HEK293 (cell line): ENCODE measurements around the gene ATP13A2.

Source experiments
- CTCF ChIA-PET: fragments of 350-600 bp; formaldehyde crosslinking; extraction: SDS; loops from one replicate; lab custom pipeline; 2021; ENCODE audit warnings: antibody characterized with exemption; lab: Yijun Ruan, JAX
- POLR2A ChIA-PET: fragments of 300-600 bp; formaldehyde crosslinking; extraction: SDS; loops from one replicate; lab custom pipeline; 2020; ENCODE audit warnings: antibody characterized with exemption, inconsistent platforms; lab: Yijun Ruan, JAX
- H3K27ac ChIP-seq: fragments of 200-500 bp; sonication (Bioruptor generic); 2 replicates; pipeline ENCODE4 v1.5.1; 2014; ENCODE audit warnings: low read depth, low read length, control low read depth, inconsistent platforms; ENCODE audit errors: extremely low read depth
- H3K36me3 ChIP-seq, 2 experiments: fragments of 200-500 bp in 1 of 2; sonication (Bioruptor generic) in 1 of 2; 1 replicate in 1 of 2; 2 replicates in 1 of 2; pipeline ENCODE4 v1.5.1; 2014 to 2017; ENCODE audit warnings: inconsistent platforms in 2 of 2, low read length in 2 of 2; ENCODE audit not compliant: control insufficient read depth in 2 of 2, insufficient read depth in 1 of 2
- H3K4me1 ChIP-seq: fragments of 200-500 bp; sonication (Bioruptor generic); 2 replicates; pipeline ENCODE4 v1.5.1; 2014; ENCODE audit warnings: mild to moderate bottlenecking, low read length, inconsistent platforms; ENCODE audit not compliant: control insufficient read depth, insufficient read depth
- H3K4me3 ChIP-seq: 2 replicates; pipeline ENCODE4 v1.5.1; 2011; ENCODE audit warnings: low read depth, mild to moderate bottlenecking, control low read depth, low read length, moderate library complexity
- H3K9me3 ChIP-seq: fragments of 200-500 bp; sonication (Bioruptor generic); 2 replicates; pipeline ENCODE4 v1.5.1; 2014; ENCODE audit warnings: low read depth, low read length, inconsistent platforms; ENCODE audit not compliant: control insufficient read depth, insufficient read depth
- ATF2 ChIP-seq: fragments of 450-650 bp; formaldehyde crosslinking; IDR thresholded peaks from 2 replicates; pipeline ENCODE4 v1.5.1; 2016; ENCODE audit warnings: missing biosample characterization, missing genetic modification characterization, low read depth
- FEZF1 ChIP-seq: fragments of 450-650 bp; formaldehyde crosslinking; IDR thresholded peaks from 2 replicates; pipeline ENCODE4 v1.5.1; 2016; ENCODE audit warnings: missing biosample characterization, missing genetic modification characterization
- GFI1B ChIP-seq: fragments of 450-650 bp; formaldehyde crosslinking; IDR thresholded peaks from 2 replicates; pipeline ENCODE4 v1.5.1; 2016; ENCODE audit warnings: missing biosample characterization, missing genetic modification characterization
- REPIN1 ChIP-seq: fragments of 450-650 bp; formaldehyde crosslinking; IDR thresholded peaks from 2 replicates; pipeline ENCODE4 v1.5.1; 2017; ENCODE audit warnings: missing biosample characterization, missing genetic modification characterization, low read depth
- SALL2 ChIP-seq: fragments of 450-650 bp; formaldehyde crosslinking; IDR thresholded peaks from 2 replicates; pipeline ENCODE4 v1.5.0; 2017; ENCODE audit warnings: missing biosample characterization, mild to moderate bottlenecking, missing genetic modification characterization, borderline replicate concordance
- SCRT1 ChIP-seq: fragments of 450-650 bp; formaldehyde crosslinking; IDR thresholded peaks from 2 replicates; pipeline ENCODE4 v1.5.1; 2016; ENCODE audit warnings: missing biosample characterization, missing genetic modification characterization, borderline replicate concordance
- TCF7L2 ChIP-seq: IDR thresholded peaks from 2 replicates; pipeline ENCODE4 v1.6.1; 2011; ENCODE audit warnings: low read depth, mild to moderate bottlenecking, inconsistent platforms, low read length, moderate library complexity, borderline replicate concordance
- WT1 ChIP-seq: fragments of 450-650 bp; formaldehyde crosslinking; IDR thresholded peaks from 2 replicates; pipeline ENCODE4 v1.5.1; 2016; ENCODE audit warnings: missing biosample characterization, missing genetic modification characterization
- ZBTB17 ChIP-seq: fragments of 450-650 bp; formaldehyde crosslinking; IDR thresholded peaks from 2 replicates; pipeline ENCODE4 v1.5.1; 2016; ENCODE audit warnings: missing biosample characterization, missing genetic modification characterization
- ZBTB20 ChIP-seq: fragments of 450-650 bp; formaldehyde crosslinking; IDR thresholded peaks from 2 replicates; pipeline ENCODE4 v1.5.1; 2016; ENCODE audit warnings: missing biosample characterization, missing genetic modification characterization
- ZBTB8A ChIP-seq: fragments of 450-650 bp; formaldehyde crosslinking; IDR thresholded peaks from 2 replicates; pipeline ENCODE4 v1.5.1; 2016; ENCODE audit warnings: missing biosample characterization, missing genetic modification characterization
- ZEB2 ChIP-seq: fragments of 450-650 bp; formaldehyde crosslinking; IDR thresholded peaks from 2 replicates; pipeline ENCODE4 v1.5.1; 2016; ENCODE audit warnings: missing biosample characterization, missing genetic modification characterization
- ZNF121 ChIP-seq: fragments of 450-650 bp; formaldehyde crosslinking; IDR thresholded peaks from 2 replicates; pipeline ENCODE4 v1.5.1; 2016; ENCODE audit warnings: missing biosample characterization, missing genetic modification characterization
- ZNF132 ChIP-seq: fragments of 450-650 bp; formaldehyde crosslinking; IDR thresholded peaks from 2 replicates; pipeline ENCODE4 v1.5.1; 2017; ENCODE audit warnings: missing biosample characterization, missing genetic modification characterization, borderline replicate concordance
- ZNF138 ChIP-seq: fragments of 450-650 bp; formaldehyde crosslinking; IDR thresholded peaks from 2 replicates; pipeline ENCODE4 v1.5.1; 2016; ENCODE audit warnings: missing biosample characterization, missing genetic modification characterization, borderline replicate concordance
- ZNF157 ChIP-seq: fragments of 450-650 bp; formaldehyde crosslinking; IDR thresholded peaks from 2 replicates; pipeline ENCODE4 v1.5.1; 2016; ENCODE audit warnings: missing biosample characterization, missing genetic modification characterization
- ZNF223 ChIP-seq: fragments of 450-650 bp; formaldehyde crosslinking; IDR thresholded peaks from 2 replicates; pipeline ENCODE4 v1.5.1; 2016; ENCODE audit warnings: missing biosample characterization, missing genetic modification characterization
- ZNF37A ChIP-seq: fragments of 450-650 bp; IDR thresholded peaks from 2 replicates; pipeline ENCODE4 v1.5.1; 2018; ENCODE audit warnings: missing biosample characterization, missing genetic modification characterization
- ZNF391 ChIP-seq: fragments of 450-650 bp; formaldehyde crosslinking; IDR thresholded peaks from 2 replicates; pipeline ENCODE4 v1.5.1; 2016; ENCODE audit warnings: low read depth, missing biosample characterization, missing genetic modification characterization, borderline replicate concordance
- ZNF394 ChIP-seq: fragments of 450-650 bp; formaldehyde crosslinking; IDR thresholded peaks from 2 replicates; pipeline ENCODE4 v1.5.1; 2016; ENCODE audit warnings: missing biosample characterization, missing genetic modification characterization, mild to moderate bottlenecking, moderate library complexity, borderline replicate concordance
- ZNF48 ChIP-seq: fragments of 450-650 bp; formaldehyde crosslinking; IDR thresholded peaks from 2 replicates; pipeline ENCODE4 v1.5.1; 2016; ENCODE audit warnings: missing biosample characterization, missing genetic modification characterization
- ZNF514 ChIP-seq: fragments of 450-650 bp; formaldehyde crosslinking; IDR thresholded peaks from 2 replicates; pipeline ENCODE4 v1.5.1; 2016; ENCODE audit warnings: missing biosample characterization, missing genetic modification characterization
- ZNF560 ChIP-seq: fragments of 450-650 bp; formaldehyde crosslinking; IDR thresholded peaks from 2 replicates; pipeline ENCODE4 v1.5.1; 2017; ENCODE audit warnings: missing biosample characterization, missing genetic modification characterization, borderline replicate concordance
- ZNF585B ChIP-seq: fragments of 450-650 bp; formaldehyde crosslinking; IDR thresholded peaks from 2 replicates; pipeline ENCODE4 v1.5.1; 2016; ENCODE audit warnings: missing biosample characterization, missing genetic modification characterization
- ZNF624 ChIP-seq: fragments of 450-650 bp; formaldehyde crosslinking; IDR thresholded peaks from 2 replicates; pipeline ENCODE4 v1.5.1; 2017; ENCODE audit warnings: missing biosample characterization, missing genetic modification characterization
- ZNF677 ChIP-seq: fragments of 450-650 bp; IDR thresholded peaks from 2 replicates; pipeline ENCODE4 v1.5.0; 2018; ENCODE audit warnings: missing biosample characterization, mild to moderate bottlenecking, missing genetic modification characterization, moderate library complexity
- ZNF76 ChIP-seq: fragments of 450-650 bp; formaldehyde crosslinking; IDR thresholded peaks from 2 replicates; pipeline ENCODE4; 2016; ENCODE audit warnings: low read depth, missing biosample characterization, missing genetic modification characterization, borderline replicate concordance
- ZSCAN23 ChIP-seq: fragments of 450-650 bp; formaldehyde crosslinking; IDR thresholded peaks from 2 replicates; pipeline ENCODE4 v1.5.1; 2016; ENCODE audit warnings: missing biosample characterization, missing genetic modification characterization
- TF ChIP-seq, protein P1 (sequence below): sonication (generic); formaldehyde crosslinking; IDR thresholded peaks from 2 replicates; pipeline ENCODE4 v1.8.1; 2022; ENCODE audit warnings: mild to moderate bottlenecking, moderate library complexity, missing genetic modification reagents
- TF ChIP-seq, protein P2 (sequence below): fragments of 450-650 bp; formaldehyde crosslinking; IDR thresholded peaks from 2 replicates; pipeline ENCODE4 v1.5.1; 2017; ENCODE audit warnings: missing biosample characterization, missing genetic modification characterization
- TF ChIP-seq, protein P3 (sequence below): fragments of 450-650 bp; formaldehyde crosslinking; IDR thresholded peaks from 2 replicates; pipeline ENCODE4 v1.5.1; 2016; ENCODE audit warnings: missing biosample characterization, missing genetic modification characterization

ATP13A2 gene

GRCh38 chr1:17039522-17039921 lies 27.8 kb upstream of the ATP13A2 start (continued):
- no peak for TF ChIP-seq WT1 (tag by site-specific recombination)
- TF ChIP-seq ZNF677 = no peak
- no peak for TF ChIP-seq ZNF48 (tag by site-specific recombination)
- TF ChIP-seq ATF2 = no peak
- no peak for TF ChIP-seq ZNF514

GRCh38 chr1:17033481-17033880 lies 21.8 kb upstream of the ATP13A2 start:
- TF ChIP-seq, protein P1, sequence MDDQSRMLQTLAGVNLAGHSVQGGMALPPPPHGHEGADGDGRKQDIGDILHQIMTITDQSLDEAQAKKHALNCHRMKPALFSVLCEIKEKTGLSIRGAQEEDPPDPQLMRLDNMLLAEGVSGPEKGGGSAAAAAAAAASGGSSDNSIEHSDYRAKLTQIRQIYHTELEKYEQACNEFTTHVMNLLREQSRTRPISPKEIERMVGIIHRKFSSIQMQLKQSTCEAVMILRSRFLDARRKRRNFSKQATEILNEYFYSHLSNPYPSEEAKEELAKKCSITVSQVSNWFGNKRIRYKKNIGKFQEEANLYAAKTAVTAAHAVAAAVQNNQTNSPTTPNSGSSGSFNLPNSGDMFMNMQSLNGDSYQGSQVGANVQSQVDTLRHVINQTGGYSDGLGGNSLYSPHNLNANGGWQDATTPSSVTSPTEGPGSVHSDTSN (CRISPR knock-in tag) = no peak
- TF ChIP-seq ZNF560 (tag by site-specific recombination) (no peak), ZNF157 (tag by site-specific recombination) (no peak), ZNF121 (no peak), ZNF76 (tag by site-specific recombination) (no peak), TCF7L2 (no peak), ZBTB17 (no peak), ZBTB8A (tag by site-specific recombination) (no peak), ZEB2 (tag by site-specific recombination) (no peak), SCRT1 (tag by site-specific recombination) (no peak), ZNF391 (tag by site-specific recombination) (no peak), ZNF394 (tag by site-specific recombination) (no peak)
- TF ChIP-seq, protein P2, sequence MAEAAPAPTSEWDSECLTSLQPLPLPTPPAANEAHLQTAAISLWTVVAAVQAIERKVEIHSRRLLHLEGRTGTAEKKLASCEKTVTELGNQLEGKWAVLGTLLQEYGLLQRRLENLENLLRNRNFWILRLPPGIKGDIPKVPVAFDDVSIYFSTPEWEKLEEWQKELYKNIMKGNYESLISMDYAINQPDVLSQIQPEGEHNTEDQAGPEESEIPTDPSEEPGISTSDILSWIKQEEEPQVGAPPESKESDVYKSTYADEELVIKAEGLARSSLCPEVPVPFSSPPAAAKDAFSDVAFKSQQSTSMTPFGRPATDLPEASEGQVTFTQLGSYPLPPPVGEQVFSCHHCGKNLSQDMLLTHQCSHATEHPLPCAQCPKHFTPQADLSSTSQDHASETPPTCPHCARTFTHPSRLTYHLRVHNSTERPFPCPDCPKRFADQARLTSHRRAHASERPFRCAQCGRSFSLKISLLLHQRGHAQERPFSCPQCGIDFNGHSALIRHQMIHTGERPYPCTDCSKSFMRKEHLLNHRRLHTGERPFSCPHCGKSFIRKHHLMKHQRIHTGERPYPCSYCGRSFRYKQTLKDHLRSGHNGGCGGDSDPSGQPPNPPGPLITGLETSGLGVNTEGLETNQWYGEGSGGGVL = no peak
- TF ChIP-seq, protein P3, sequence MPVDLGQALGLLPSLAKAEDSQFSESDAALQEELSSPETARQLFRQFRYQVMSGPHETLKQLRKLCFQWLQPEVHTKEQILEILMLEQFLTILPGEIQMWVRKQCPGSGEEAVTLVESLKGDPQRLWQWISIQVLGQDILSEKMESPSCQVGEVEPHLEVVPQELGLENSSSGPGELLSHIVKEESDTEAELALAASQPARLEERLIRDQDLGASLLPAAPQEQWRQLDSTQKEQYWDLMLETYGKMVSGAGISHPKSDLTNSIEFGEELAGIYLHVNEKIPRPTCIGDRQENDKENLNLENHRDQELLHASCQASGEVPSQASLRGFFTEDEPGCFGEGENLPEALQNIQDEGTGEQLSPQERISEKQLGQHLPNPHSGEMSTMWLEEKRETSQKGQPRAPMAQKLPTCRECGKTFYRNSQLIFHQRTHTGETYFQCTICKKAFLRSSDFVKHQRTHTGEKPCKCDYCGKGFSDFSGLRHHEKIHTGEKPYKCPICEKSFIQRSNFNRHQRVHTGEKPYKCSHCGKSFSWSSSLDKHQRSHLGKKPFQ (tag by site-specific recombination) = no peak
- Histone ChIP-seq H3K36me3 (peaks cover 33 to 81% of the 10 kb centered on the region in 2 experiments), H3K4me3 (no peak overlapping the region), H3K9me3 (no peaks in the 10 kb centered on the region), H3K4me1 (no peaks in the 10 kb centered on the region), H3K27ac (no peak overlapping the region)
- POLR2A ChIA-PET = no interaction called here
- CTCF ChIA-PET = interaction anchor here (1.1 to 2.3 kb wide), 4 partner anchors 10 to 82 kb away, joined by 5 to 6 read pairs (median 6); no protein-coding TSS in a partner anchor

DNA sequence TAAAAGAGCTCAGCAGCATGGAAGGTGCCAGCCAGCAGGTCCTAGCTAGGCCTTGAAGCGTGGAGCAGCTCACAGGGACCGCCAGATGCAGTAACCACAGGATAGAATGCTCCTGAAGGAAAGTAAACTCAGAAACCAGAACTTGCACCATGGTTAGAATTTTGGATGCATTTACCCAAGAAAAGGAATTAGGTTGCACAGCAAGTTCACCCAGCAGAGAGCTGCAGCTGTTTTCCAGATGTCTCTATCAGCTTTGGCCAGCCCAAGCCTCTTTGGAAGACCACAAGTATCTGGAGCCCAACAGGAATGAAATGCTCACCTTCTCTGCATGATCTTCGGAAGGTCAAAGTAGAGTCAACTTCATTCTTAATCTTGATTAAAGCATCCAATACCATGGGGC lies 21.0 kb upstream of the ATP13A2 start:
- H3K27ac ChIP-seq = no peak overlapping the region
- no peak overlapping the region for H3K4me3 ChIP-seq
- peaks cover 35 to 82% of the 10 kb centered on the region in 2 experiments for H3K36me3 ChIP-seq
- ChIA-PET POLR2A (no interaction called here), CTCF (interaction anchor here (1.1 to 2.3 kb wide), 4 partner anchors 10 to 81 kb away, joined by 5 to 6 read pairs (median 6); no protein-coding TSS in a partner anchor)
- no peaks in the 10 kb centered on the region for H3K4me1 ChIP-seq
- H3K9me3 ChIP-seq = no peaks in the 10 kb centered on the region
- TF ChIP-seq ZNF624 (tag by site-specific recombination) (no peak), FEZF1 (no peak), ZNF138 (no peak), ZNF132 (tag by site-specific recombination) (no peak), ZBTB20 (tag by site-specific recombination) (no peak), ZSCAN23 (tag by site-specific recombination) (no peak), REPIN1 (tag by site-specific recombination) (no peak), GFI1B (tag by site-specific recombination) (no peak), SALL2 (tag by site-specific recombination) (no peak), ZNF37A (no peak), ZNF585B (tag by site-specific recombination) (no peak), ZNF223 (tag by site-specific recombination) (no peak)
